ENCODE measurements around the gene ADGRB2. TPM values are rescaled to one million over a fixed set of nuclear protein-coding genes. Genes with fewer than 3 reads are reported as not detected.

ADGRB2 gene
- total RNA-seq, 2 donors from 2014 or later: 3.0 to 10.2 TPM

DNA sequence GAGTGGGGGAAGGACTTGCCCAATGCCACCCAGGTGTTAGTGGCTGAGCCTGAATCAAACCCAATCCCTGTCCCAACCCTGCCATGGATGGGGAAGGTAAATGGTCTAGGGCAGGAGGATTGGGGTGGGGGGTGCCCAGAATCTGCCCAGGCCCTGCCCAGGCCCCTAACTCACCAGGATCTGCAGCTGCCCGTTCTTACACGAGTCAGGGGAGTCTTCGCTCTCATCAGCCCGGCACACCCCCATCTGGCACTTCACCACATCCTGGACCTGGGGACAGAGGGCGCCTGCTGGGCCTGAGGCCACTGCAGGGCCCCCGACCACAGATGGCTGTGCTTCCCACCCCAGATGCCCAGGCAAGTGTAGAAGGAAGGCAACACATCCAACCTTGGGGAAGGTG lies 31.8 kb downstream of the ADGRB2 start:
- WGBS: 84% methylated on average over 6 of the region's 6 CpGs

DNA sequence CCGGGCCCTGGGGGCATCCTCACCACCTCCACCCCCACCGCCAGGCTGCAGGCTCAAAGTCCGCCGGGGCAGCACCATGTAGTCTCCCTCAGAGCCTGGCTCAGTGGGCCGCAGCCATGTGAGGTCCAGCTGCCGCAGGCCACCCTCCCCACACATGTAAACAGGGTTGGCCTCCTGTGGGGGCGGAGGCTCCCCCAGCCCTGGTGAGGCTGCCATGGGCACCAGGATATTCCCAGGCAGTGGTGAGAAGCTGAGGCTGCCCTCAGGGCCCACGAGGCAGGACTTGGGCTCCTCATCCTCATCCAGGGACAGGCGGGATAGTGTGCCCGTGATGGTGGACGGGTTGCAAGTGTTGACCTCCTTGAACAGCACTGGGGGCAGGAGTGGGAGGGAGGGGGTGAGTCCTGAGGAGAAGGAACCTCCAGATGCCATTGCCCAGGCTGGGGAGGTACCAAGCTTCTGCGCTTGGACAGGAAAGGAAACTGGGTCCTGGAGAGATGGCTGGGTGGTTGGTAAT lies 33.0 kb downstream of the ADGRB2 start:
- 92% methylated on average over 9 of the region's 12 CpGs for whole genome bisulfite sequencing

More for the DNA sequence above, 31.8 kb downstream of the ADGRB2 start:
- H3K4me1 ChIP-seq (replicated peaks): no peaks in the 10 kb centered on the region
- H3K27ac ChIP-seq: no peak overlapping the region
- H3K4me3 ChIP-seq: no peak overlapping the region
- no peaks in the 10 kb centered on the region for H3K27me3 ChIP-seq (replicated peaks; ENCODE audit: insufficient read depth)
- no peaks in the 10 kb centered on the region for H3K9me3 ChIP-seq
- no peaks in the 10 kb centered on the region for H3K36me3 ChIP-seq
- no peak for DNase-seq (ENCODE audit: low spot score)
- intact Hi-C loops (cut with DNase I): no loop called here
- TF ChIP-seq, protein P1, sequence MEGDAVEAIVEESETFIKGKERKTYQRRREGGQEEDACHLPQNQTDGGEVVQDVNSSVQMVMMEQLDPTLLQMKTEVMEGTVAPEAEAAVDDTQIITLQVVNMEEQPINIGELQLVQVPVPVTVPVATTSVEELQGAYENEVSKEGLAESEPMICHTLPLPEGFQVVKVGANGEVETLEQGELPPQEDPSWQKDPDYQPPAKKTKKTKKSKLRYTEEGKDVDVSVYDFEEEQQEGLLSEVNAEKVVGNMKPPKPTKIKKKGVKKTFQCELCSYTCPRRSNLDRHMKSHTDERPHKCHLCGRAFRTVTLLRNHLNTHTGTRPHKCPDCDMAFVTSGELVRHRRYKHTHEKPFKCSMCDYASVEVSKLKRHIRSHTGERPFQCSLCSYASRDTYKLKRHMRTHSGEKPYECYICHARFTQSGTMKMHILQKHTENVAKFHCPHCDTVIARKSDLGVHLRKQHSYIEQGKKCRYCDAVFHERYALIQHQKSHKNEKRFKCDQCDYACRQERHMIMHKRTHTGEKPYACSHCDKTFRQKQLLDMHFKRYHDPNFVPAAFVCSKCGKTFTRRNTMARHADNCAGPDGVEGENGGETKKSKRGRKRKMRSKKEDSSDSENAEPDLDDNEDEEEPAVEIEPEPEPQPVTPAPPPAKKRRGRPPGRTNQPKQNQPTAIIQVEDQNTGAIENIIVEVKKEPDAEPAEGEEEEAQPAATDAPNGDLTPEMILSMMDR (IDR thresholded peaks at IDR 0.05): no peak
- no peak for TF ChIP-seq POLR2AphosphoS5 (IDR thresholded peaks at IDR 0.05)
- no peak for TF ChIP-seq POLR2A (IDR thresholded peaks at IDR 0.05)

DNA sequence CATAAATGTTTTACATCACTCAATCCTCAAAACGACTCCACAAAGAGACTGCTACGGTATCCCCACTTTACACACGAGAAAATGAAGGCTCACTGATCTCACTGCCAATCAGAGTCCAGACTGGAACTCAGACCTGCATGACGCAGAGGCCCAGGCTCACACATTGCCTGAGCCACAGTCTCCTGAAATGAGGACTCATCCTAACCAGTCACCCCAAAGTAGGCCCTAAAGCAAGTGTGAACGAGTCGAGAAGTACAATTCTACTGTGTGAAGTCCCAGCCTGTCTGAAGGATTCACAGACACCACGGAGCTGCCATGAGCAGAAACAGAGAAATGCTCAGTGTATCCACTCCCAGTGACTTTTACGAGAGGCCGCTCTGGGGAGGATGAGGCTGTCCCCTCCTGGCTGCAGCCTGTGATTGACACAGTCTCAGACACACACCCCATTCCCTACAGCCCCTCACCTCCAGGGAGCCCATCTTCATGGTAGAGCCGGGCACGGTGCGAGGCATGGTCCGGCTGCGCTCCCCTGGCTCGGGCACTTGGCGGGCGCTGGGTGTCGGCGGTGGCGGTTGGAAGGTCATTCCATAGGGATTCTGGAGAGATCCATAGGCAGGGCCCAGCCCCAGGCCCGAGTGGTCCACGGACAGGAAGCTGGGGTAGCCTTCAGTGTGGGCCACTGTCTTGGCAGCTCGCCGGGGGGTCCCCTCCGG lies 33.6 kb downstream of the ADGRB2 start:
- DNase-seq (ENCODE audit: low spot score): no peak
- H3K4me1 ChIP-seq (replicated peaks): no peaks in the 10 kb centered on the region
- no peak overlapping the region for H3K27ac ChIP-seq
- no peaks in the 10 kb centered on the region for H3K27me3 ChIP-seq (replicated peaks; ENCODE audit: insufficient read depth)
- WGBS: 81% methylated on average over 25 of the region's 25 CpGs
- no peaks in the 10 kb centered on the region for H3K9me3 ChIP-seq
- H3K36me3 ChIP-seq: no peaks in the 10 kb centered on the region
- no peak overlapping the region for H3K4me3 ChIP-seq
- intact Hi-C loops (cut with DNase I): no loop called here
- TF ChIP-seq POLR2A (IDR thresholded peaks at IDR 0.05) (no peak), POLR2AphosphoS5 (IDR thresholded peaks at IDR 0.05) (no peak)
- TF ChIP-seq, protein P1 (IDR thresholded peaks at IDR 0.05): no peak

More for the DNA sequence above, 33.0 kb downstream of the ADGRB2 start:
- intact Hi-C loops (cut with DNase I): no loop called here
- Histone ChIP-seq H3K9me3 (no peaks in the 10 kb centered on the region), H3K4me3 (no peak overlapping the region), H3K27me3 (replicated peaks; ENCODE audit: insufficient read depth) (no peaks in the 10 kb centered on the region), H3K4me1 (replicated peaks) (no peaks in the 10 kb centered on the region), H3K36me3 (no peaks in the 10 kb centered on the region), H3K27ac (no peak overlapping the region)
- no peak for DNase-seq (ENCODE audit: low spot score)
- TF ChIP-seq, protein P1 (IDR thresholded peaks at IDR 0.05): no peak
- no peak for TF ChIP-seq POLR2AphosphoS5 (IDR thresholded peaks at IDR 0.05)
- TF ChIP-seq POLR2A (IDR thresholded peaks at IDR 0.05): no peak

DNA sequence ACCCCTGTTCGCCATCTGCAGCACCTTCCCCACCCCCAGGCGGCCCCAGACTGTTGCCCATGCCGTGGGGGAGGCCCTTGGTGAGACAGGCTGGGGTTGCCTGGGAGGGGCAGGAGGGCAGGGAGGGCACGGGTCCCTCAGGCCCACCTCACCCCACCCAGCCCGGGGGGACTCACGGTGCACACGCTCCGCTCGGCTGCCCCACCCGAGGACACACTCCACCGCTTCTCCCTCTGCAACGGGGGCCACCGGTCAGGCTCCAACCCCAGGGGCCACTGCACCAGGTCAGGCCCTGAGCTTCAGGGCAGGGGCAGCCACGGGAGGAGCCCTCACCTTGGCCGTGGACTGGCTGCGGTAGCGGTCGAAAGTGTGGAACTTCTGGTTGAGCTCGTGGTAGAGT lies 36.3 kb downstream of the ADGRB2 start:
- TF ChIP-seq POLR2A (IDR thresholded peaks at IDR 0.05) (no peak), POLR2AphosphoS5 (IDR thresholded peaks at IDR 0.05) (no peak)
- TF ChIP-seq, protein P1 (IDR thresholded peaks at IDR 0.05): no peak
- 84% methylated on average over 14 of the region's 19 CpGs for WGBS
- intact Hi-C loops (cut with DNase I): no loop called here
- no peak for DNase-seq (ENCODE audit: low spot score)
- Histone ChIP-seq H3K36me3 (no peaks in the 10 kb centered on the region), H3K27me3 (replicated peaks; ENCODE audit: insufficient read depth) (no peaks in the 10 kb centered on the region), H3K27ac (no peak overlapping the region), H3K9me3 (no peaks in the 10 kb centered on the region), H3K4me3 (no peak overlapping the region), H3K4me1 (replicated peaks) (no peaks in the 10 kb centered on the region)

DNA sequence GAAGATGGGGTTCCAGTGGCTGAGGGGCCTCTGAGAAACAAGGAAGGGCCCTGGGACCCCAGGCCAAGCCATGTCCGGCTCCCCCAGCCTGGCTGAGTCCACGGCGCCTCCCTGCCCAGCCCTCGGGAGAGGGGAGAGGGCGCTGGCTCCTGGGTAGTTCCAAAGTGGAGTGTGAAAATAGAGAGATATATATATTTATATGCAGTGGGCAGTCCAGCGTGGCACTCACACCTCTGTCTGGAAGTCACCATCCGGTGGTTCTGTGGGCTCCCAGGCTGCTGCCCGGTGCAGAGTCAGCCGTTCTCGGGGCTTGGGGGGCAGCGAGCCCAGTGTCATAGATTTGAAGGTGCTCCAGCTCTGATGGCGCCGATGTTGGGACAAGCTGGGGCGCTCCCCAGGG lies 36.9 kb downstream of the ADGRB2 start:
- Histone ChIP-seq H3K9me3 (no peaks in the 10 kb centered on the region), H3K4me1 (replicated peaks) (no peaks in the 10 kb centered on the region), H3K36me3 (no peaks in the 10 kb centered on the region), H3K4me3 (no peak overlapping the region), H3K27ac (no peak overlapping the region), H3K27me3 (replicated peaks; ENCODE audit: insufficient read depth) (no peaks in the 10 kb centered on the region)
- no peak for DNase-seq (ENCODE audit: low spot score)
- WGBS: 95% methylated on average over 14 of the region's 14 CpGs
- TF ChIP-seq, protein P1 (IDR thresholded peaks at IDR 0.05): no peak
- TF ChIP-seq POLR2A (IDR thresholded peaks at IDR 0.05) (no peak), POLR2AphosphoS5 (IDR thresholded peaks at IDR 0.05) (no peak)
- intact Hi-C loops (cut with DNase I): no loop called here
